GM18907 (cell line): ENCODE data around the gene P2RX7.
"Not testable (repeated sequence)": the region's sequence is repeated elsewhere in the genome, so short reads cannot be mapped to it uniquely, and the experiment has no call there.

Experiments used
- ATAC-seq: cut with Tn5 transposase; IDR thresholded peaks from one replicate; pipeline ENCODE4 v1.9.1; 2021; ENCODE audit warnings: mild to moderate bottlenecking, moderate library complexity; ENCODE audit not compliant: unreplicated experiment

Gene P2RX7

GRCh38 chr12:121202407-121203355 is 70.0 kb downstream of the P2RX7 start:
- ATAC-seq: no peak

- ATAC-seq: no peak
These were observed 70.8 kb downstream of the P2RX7 start for GRCh38 chr12:121203482-121203881.

GRCh38 chr12:121205491-121205890 is 72.8 kb downstream of the P2RX7 start:
- no peak for ATAC-seq

GRCh38 chr12:121208571-121208970 is 75.9 kb downstream of the P2RX7 start:
- ATAC-seq: not testable (repeated sequence)

GRCh38 chr12:121209221-121209620 is 76.5 kb downstream of the P2RX7 start:
- no peak for ATAC-seq

GRCh38 chr12:121209624-121210572 is 77.2 kb downstream of the P2RX7 start, which contains the start of gene P2RX4:
TSS of gene P2RX4 (plus strand) at chr12:121210129. CDS start at chr12:121210165, 36 bp downstream.
- ATAC-seq: peak; percentile 88

- no peak for ATAC-seq
These were observed 80.2 kb downstream of the P2RX7 start for GRCh38 chr12:121212875-121213274.

GRCh38 chr12:121214166-121214777 is 81.6 kb downstream of the P2RX7 start:
- ATAC-seq: no peak

GRCh38 chr12:121214855-121215745 is 82.4 kb downstream of the P2RX7 start:
- ATAC-seq: no peak

GRCh38 chr12:121216102-121216501 is 83.4 kb downstream of the P2RX7 start:
- no peak for ATAC-seq

GRCh38 chr12:121217063-121217462 is 84.4 kb downstream of the P2RX7 start:
- ATAC-seq: no peak

- ATAC-seq: no peak
These were observed 85.1 kb downstream of the P2RX7 start for GRCh38 chr12:121217761-121218160.

- ATAC-seq: no peak
These were observed 86.1 kb downstream of the P2RX7 start for GRCh38 chr12:121218588-121219352.

- ATAC-seq: no peak
These were observed 86.8 kb downstream of the P2RX7 start for GRCh38 chr12:121219353-121219986.

GRCh38 chr12:121222847-121223246 is 90.2 kb downstream of the P2RX7 start:
- no peak for ATAC-seq

GRCh38 chr12:121223292-121224285 is 90.9 kb downstream of the P2RX7 start:
- ATAC-seq: no peak

GRCh38 chr12:121224591-121224990 is 91.9 kb downstream of the P2RX7 start:
- ATAC-seq: no peak
